GM12878 (cell line): ENCODE measurements around the gene LNX2.

Experiments used
- CTCF ChIP-seq, 3 experiments: IDR thresholded peaks in 2 of 3; conservative IDR thresholded peaks in 1 of 3; 2 replicates each; pipeline ENCODE4 v1.5.1; 2011; ENCODE audit warnings: low read depth in 3 of 3, low read length in 3 of 3, mild to moderate bottlenecking in 3 of 3, control low read depth in 2 of 3, moderate library complexity in 2 of 3, inconsistent platforms in 1 of 3, mixed read lengths in 1 of 3; ENCODE audit not compliant: control insufficient read depth in 2 of 3, insufficient read depth in 1 of 3; ENCODE audit errors: extremely low read depth in 1 of 3
- CUX1 ChIP-seq: IDR thresholded peaks from 2 replicates; pipeline ENCODE4 v1.6.1; 2012; ENCODE audit warnings: improper control_type of control experiment, low read depth, low read length; ENCODE audit not compliant: insufficient replicate concordance
- ESRRA ChIP-seq: IDR thresholded peaks from 2 replicates; pipeline ENCODE4 v1.6.1; 2012; ENCODE audit warnings: mild to moderate bottlenecking, low read length, improper control_type of control experiment
- LARP7 ChIP-seq: fragments of 450-650 bp; IDR thresholded peaks from 2 replicates; pipeline ENCODE4 v1.6.1; 2017; ENCODE audit warnings: mild to moderate bottlenecking
- POLR2A ChIP-seq: IDR thresholded peaks from 2 replicates; pipeline ENCODE4 v1.6.1; 2011; ENCODE audit warnings: low read depth, mild to moderate bottlenecking, low read length
- RAD21 ChIP-seq: IDR thresholded peaks from 2 replicates; pipeline ENCODE4 v1.6.1; 2011; ENCODE audit warnings: mild to moderate bottlenecking, low read depth, low read length, moderate library complexity; ENCODE audit not compliant: insufficient read depth
- SP1 ChIP-seq: IDR thresholded peaks from one replicate; pipeline ENCODE4 v1.6.1; 2011; ENCODE audit warnings: low read depth, low read length
- ZNF24 ChIP-seq: fragments of 450-650 bp; IDR thresholded peaks from 2 replicates; pipeline ENCODE4 v1.6.1; 2017; ENCODE audit warnings: antibody characterized with exemption, mild to moderate bottlenecking

GRCh38 chr13:27526516-27526915, 93.8 kb downstream of the LNX2 start:
- TF ChIP-seq SP1 (no peak), CTCF (IDR thresholded peaks at IDR 0.05 in 2 of 3, conservative IDR thresholded peaks at IDR 0.05 in 1 of 3; ENCODE audit: control insufficient read depth in 2 of 3, extremely low read depth in 1 of 3, insufficient read depth in 1 of 3, low read depth in 3 of 3, low read length in 3 of 3) (no peak), POLR2A (no peak), ZNF24 (no peak), RAD21 (no peak), ESRRA (no peak), CUX1 (no peak), LARP7 (no peak)
